ENCODE data around the gene MRPL45. TPM values are rescaled to one million over a fixed set of nuclear protein-coding genes. Genes with fewer than 3 reads are reported as not detected.

Gene MRPL45
- total and polyA plus RNA-seq, 9 of the 15 experiments (the other 6 are each of a cell fraction or from before 2014, with no cell fraction given) = 48.4 to 228 (median 76.8) TPM

DNA sequence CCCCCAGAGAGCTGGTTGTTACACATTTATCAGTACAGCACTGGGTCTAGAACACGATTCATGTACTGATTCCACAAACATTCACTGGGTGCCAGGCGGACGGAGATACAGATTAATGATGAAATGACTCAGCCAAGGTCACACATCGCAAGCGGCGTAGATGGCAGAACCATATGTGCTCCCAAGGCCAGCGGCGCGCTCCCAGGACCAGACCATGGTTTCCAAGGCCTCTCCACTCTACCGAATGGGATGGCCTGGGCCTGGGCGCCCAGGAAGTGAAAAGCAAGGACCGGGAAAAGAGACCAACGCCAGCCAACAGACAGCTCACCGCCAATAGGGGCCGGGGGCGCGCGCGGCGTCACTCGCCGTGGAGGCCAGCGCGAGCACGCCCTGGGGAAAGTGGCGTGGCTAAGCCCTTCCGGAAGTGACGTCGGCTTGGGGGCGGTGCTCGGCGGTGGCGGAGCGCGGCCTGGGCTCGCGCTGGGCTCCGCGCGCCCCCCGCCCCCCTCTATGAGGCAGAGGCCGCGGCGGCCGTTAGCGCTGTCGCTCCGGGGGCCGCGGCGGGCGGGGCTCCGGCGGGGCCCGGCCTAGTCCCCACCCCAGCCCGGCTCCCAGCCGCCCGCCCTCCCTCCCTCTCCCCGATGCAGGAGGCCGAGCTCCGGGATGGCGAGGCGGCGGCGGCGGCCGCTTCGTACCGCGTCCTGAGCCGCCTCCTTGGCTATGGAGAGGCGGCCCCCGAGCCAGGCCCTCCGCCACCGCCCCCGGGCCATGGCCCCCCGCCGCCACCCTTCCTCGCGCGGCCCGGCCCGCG is 54.6 kb downstream of the MRPL45 start, which contains the start of gene SOCS7 (continued):
- TF ChIP-seq, protein P1, sequence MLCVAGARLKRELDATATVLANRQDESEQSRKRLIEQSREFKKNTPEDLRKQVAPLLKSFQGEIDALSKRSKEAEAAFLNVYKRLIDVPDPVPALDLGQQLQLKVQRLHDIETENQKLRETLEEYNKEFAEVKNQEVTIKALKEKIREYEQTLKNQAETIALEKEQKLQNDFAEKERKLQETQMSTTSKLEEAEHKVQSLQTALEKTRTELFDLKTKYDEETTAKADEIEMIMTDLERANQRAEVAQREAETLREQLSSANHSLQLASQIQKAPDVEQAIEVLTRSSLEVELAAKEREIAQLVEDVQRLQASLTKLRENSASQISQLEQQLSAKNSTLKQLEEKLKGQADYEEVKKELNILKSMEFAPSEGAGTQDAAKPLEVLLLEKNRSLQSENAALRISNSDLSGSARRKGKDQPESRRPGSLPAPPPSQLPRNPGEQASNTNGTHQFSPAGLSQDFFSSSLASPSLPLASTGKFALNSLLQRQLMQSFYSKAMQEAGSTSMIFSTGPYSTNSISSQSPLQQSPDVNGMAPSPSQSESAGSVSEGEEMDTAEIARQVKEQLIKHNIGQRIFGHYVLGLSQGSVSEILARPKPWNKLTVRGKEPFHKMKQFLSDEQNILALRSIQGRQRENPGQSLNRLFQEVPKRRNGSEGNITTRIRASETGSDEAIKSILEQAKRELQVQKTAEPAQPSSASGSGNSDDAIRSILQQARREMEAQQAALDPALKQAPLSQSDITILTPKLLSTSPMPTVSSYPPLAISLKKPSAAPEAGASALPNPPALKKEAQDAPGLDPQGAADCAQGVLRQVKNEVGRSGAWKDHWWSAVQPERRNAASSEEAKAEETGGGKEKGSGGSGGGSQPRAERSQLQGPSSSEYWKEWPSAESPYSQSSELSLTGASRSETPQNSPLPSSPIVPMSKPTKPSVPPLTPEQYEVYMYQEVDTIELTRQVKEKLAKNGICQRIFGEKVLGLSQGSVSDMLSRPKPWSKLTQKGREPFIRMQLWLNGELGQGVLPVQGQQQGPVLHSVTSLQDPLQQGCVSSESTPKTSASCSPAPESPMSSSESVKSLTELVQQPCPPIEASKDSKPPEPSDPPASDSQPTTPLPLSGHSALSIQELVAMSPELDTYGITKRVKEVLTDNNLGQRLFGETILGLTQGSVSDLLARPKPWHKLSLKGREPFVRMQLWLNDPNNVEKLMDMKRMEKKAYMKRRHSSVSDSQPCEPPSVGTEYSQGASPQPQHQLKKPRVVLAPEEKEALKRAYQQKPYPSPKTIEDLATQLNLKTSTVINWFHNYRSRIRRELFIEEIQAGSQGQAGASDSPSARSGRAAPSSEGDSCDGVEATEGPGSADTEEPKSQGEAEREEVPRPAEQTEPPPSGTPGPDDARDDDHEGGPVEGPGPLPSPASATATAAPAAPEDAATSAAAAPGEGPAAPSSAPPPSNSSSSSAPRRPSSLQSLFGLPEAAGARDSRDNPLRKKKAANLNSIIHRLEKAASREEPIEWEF (CRISPR knock-in tag; IDR thresholded peaks at IDR 0.05) = no peak
- TF ChIP-seq, protein P2, sequence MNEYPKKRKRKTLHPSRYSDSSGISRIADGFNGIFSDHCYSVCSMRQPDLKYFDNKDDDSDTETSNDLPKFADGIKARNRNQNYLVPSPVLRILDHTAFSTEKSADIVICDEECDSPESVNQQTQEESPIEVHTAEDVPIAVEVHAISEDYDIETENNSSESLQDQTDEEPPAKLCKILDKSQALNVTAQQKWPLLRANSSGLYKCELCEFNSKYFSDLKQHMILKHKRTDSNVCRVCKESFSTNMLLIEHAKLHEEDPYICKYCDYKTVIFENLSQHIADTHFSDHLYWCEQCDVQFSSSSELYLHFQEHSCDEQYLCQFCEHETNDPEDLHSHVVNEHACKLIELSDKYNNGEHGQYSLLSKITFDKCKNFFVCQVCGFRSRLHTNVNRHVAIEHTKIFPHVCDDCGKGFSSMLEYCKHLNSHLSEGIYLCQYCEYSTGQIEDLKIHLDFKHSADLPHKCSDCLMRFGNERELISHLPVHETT (CRISPR knock-in tag; conservative IDR thresholded peaks at IDR 0.05 in 1 of 2, IDR thresholded peaks at IDR 0.05 in 1 of 2) = peak in 1 of 2 experiments; percentile 82; a peak in 2 of 4 replicates
- TF ChIP-seq, protein P3, sequence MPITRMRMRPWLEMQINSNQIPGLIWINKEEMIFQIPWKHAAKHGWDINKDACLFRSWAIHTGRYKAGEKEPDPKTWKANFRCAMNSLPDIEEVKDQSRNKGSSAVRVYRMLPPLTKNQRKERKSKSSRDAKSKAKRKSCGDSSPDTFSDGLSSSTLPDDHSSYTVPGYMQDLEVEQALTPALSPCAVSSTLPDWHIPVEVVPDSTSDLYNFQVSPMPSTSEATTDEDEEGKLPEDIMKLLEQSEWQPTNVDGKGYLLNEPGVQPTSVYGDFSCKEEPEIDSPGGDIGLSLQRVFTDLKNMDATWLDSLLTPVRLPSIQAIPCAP (CRISPR knock-in tag; IDR thresholded peaks at IDR 0.05; ENCODE audit: borderline replicate concordance) = no peak
- TF ChIP-seq BRCA1 (IDR thresholded peaks at IDR 0.05) (no peak), BRCA1 (CRISPR knock-in tag; IDR thresholded peaks at IDR 0.05) (no peak), PCBP2 (IDR thresholded peaks at IDR 0.05; ENCODE audit: low read depth, low read length, poor library complexity, severe bottlenecking) (no peak), BRF1 (IDR thresholded peaks at IDR 0.05; ENCODE audit: borderline replicate concordance, extremely low read depth, insufficient read length) (no peak), YY1 (IDR thresholded peaks at IDR 0.05; ENCODE audit: borderline replicate concordance in 1 of 3, control insufficient read depth in 1 of 3, extremely low read depth in 1 of 3, insufficient read depth in 3 of 3, insufficient read length in 1 of 3, insufficient replicate concordance in 2 of 3, low read depth in 1 of 3, low read length in 2 of 3) (peak in 2 of 3 experiments; percentile 42 to 67), GABPB2 (CRISPR knock-in tag; conservative IDR thresholded peaks at IDR 0.05) (no peak), TRIM28 (IDR thresholded peaks at IDR 0.05) (no peak), KDM2B (CRISPR knock-in tag; IDR thresholded peaks at IDR 0.05) (no peak), ZNF586 (CRISPR knock-in tag; conservative IDR thresholded peaks at IDR 0.05) (no peak), E2F3 (CRISPR knock-in tag; IDR thresholded peaks at IDR 0.05) (no peak)
- TF ChIP-seq, protein P4, sequence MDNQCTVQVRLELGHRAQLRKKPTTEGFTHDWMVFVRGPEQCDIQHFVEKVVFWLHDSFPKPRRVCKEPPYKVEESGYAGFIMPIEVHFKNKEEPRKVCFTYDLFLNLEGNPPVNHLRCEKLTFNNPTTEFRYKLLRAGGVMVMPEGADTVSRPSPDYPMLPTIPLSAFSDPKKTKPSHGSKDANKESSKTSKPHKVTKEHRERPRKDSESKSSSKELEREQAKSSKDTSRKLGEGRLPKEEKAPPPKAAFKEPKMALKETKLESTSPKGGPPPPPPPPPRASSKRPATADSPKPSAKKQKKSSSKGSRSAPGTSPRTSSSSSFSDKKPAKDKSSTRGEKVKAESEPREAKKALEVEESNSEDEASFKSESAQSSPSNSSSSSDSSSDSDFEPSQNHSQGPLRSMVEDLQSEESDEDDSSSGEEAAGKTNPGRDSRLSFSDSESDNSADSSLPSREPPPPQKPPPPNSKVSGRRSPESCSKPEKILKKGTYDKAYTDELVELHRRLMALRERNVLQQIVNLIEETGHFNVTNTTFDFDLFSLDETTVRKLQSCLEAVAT (IDR thresholded peaks at IDR 0.05) = 0 out of 4 replicates have a peak, but pooled peaks of 1 of the 2 experiments have one; percentile 17

Data from K562 (cell line).